AG04450 (cell line): ENCODE measurements around the gene TRPV2. TPM values are rescaled to one million over a fixed set of nuclear protein-coding genes. Genes with fewer than 3 reads are reported as not detected.

Source experiments
- CTCF ChIA-PET: fragments of 300-600, 350-600 bp; formaldehyde crosslinking; extraction: SDS; loops from one replicate; lab custom pipeline; 2022; ENCODE audit warnings: antibody characterized with exemption, inconsistent platforms; lab: Charles Lee
- POLR2A ChIA-PET: fragments of 350-600 bp; formaldehyde crosslinking; extraction: SDS; loops from one replicate; lab custom pipeline; 2021; ENCODE audit warnings: antibody characterized with exemption, inconsistent platforms; lab: Yijun Ruan, JAX
- DNase-seq: peaks from one replicate; pipeline ENCODE4 v3.0.0-alpha.2; 2011; ENCODE audit warnings: low read depth, low spot score
- H3K27ac ChIP-seq: one replicate; pipeline ENCODE4 v1.5.1; 2012; ENCODE audit warnings: low read depth, low read length, control low read depth
- H3K27me3 ChIP-seq: one replicate; pipeline ENCODE4 v1.6.0; 2012; ENCODE audit warnings: low read length; ENCODE audit not compliant: control insufficient read depth, insufficient read depth
- H3K4me3 ChIP-seq: 2 replicates; pipeline ENCODE4 v1.5.1; 2011; ENCODE audit warnings: mild to moderate bottlenecking, low read depth, low read length, control low read depth
- H3K9me3 ChIP-seq: 2 replicates; pipeline ENCODE4 v1.5.1; 2012; ENCODE audit warnings: low read length; ENCODE audit not compliant: control insufficient read depth, insufficient read depth
- polyA plus RNA-seq: library from polyadenylated mRNA; depleted of rRNA; stranded (reverse); fragments of >200 nt; gene quantifications from 2 replicates; pipeline ENCODE4 v1.2.3, GENCODE V29; 2011
- TF ChIP-seq, protein P1 (sequence below): IDR thresholded peaks from 2 replicates; pipeline ENCODE4 v1.5.1; 2011; ENCODE audit warnings: low read depth, low read length, control low read depth, inconsistent platforms

TRPV2 gene
- polyA plus RNA-seq, 1 experiment = 30.8 TPM

GRCh38 chr17:16430650-16431049 lies 15.3 kb downstream of the TRPV2 start:
- POLR2A ChIA-PET = interaction anchor here (0.6 to 1.3 kb wide), 2 partner anchors 8 to 86 kb away, joined by 5 to 10 read pairs; no protein-coding TSS in a partner anchor
- CTCF ChIA-PET = interaction anchor here (0.7 to 1.3 kb wide), 3 partner anchors 8 to 1931 kb away, joined by 3 to 4 read pairs (median 3); no protein-coding TSS in a partner anchor

DNA sequence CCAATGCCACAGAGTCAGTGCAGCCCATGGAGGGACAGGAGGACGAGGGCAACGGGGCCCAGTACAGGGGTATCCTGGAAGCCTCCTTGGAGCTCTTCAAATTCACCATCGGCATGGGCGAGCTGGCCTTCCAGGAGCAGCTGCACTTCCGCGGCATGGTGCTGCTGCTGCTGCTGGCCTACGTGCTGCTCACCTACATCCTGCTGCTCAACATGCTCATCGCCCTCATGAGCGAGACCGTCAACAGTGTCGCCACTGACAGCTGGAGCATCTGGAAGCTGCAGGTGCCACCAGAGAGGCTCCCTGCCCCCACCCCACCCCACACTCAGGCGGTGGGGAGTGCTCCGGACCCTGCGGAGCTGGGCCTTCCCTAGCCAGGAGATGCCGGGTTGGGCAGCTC lies 16.6 kb downstream of the TRPV2 start:
- DNase-seq = no peak
- no peak overlapping the region for H3K4me3 ChIP-seq
- TF ChIP-seq, protein P1, sequence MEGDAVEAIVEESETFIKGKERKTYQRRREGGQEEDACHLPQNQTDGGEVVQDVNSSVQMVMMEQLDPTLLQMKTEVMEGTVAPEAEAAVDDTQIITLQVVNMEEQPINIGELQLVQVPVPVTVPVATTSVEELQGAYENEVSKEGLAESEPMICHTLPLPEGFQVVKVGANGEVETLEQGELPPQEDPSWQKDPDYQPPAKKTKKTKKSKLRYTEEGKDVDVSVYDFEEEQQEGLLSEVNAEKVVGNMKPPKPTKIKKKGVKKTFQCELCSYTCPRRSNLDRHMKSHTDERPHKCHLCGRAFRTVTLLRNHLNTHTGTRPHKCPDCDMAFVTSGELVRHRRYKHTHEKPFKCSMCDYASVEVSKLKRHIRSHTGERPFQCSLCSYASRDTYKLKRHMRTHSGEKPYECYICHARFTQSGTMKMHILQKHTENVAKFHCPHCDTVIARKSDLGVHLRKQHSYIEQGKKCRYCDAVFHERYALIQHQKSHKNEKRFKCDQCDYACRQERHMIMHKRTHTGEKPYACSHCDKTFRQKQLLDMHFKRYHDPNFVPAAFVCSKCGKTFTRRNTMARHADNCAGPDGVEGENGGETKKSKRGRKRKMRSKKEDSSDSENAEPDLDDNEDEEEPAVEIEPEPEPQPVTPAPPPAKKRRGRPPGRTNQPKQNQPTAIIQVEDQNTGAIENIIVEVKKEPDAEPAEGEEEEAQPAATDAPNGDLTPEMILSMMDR = no peak
- POLR2A ChIA-PET = interaction anchor here (0.6 to 1.0 kb wide), 5 partner anchors 13 to 81 kb away, joined by 3 to 8 read pairs (median 4); partner anchors contain the start of gene UBB
- no peaks in the 10 kb centered on the region for H3K9me3 ChIP-seq
- CTCF ChIA-PET = interaction anchor here (0.6 to 1.3 kb wide), 3 partner anchors 21 to 69 kb away, joined by 3 to 4 read pairs (median 4); no protein-coding TSS in a partner anchor
- H3K27me3 ChIP-seq = no peaks in the 10 kb centered on the region
- no peak overlapping the region for H3K27ac ChIP-seq

More at GRCh38 chr17:16430650-16431049, 15.3 kb downstream of the TRPV2 start:
- Histone ChIP-seq H3K27ac (no peak overlapping the region), H3K9me3 (no peaks in the 10 kb centered on the region), H3K4me3 (no peak overlapping the region), H3K27me3 (no peaks in the 10 kb centered on the region)
- TF ChIP-seq, protein P1 = no peak
- no peak for DNase-seq

DNA sequence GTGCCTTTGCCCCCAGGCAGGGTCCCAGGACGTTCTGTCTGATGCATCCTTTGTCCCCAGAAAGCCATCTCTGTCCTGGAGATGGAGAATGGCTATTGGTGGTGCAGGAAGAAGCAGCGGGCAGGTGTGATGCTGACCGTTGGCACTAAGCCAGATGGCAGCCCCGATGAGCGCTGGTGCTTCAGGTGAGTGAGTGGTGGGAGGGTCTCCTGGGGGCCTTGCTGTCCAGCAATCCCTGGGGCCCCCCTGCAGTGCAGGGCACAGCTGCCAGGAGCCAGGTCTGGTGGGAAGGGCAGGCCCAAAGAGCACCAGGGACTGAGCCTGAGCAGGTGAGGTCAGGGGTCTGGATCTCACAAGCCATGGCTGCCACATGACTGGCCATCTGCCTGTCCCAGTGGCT lies 18.1 kb downstream of the TRPV2 start:
- CTCF ChIA-PET = no interaction called here

DNA sequence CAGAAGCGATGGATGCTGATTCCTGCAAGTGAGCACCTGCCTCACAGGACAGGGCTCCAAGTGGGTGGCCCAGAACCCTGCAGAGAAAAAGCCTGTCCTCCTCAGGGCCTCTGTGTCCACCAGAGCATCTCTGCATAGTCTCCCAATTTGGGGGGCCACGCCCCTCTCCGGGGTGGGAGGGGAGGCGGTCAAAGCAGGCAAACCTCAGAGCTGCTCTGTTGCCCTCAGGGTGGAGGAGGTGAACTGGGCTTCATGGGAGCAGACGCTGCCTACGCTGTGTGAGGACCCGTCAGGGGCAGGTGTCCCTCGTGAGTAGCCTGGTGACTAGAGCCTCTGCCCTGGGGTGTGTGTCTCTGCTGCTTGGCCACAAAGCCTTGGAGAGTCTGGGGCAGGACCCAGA lies 19.3 kb downstream of the TRPV2 start:
- ChIA-PET CTCF (no interaction called here), POLR2A (no interaction called here)
- TF ChIP-seq, protein P1 = no peak

More for the DNA sequence above, 18.1 kb downstream of the TRPV2 start:
- H3K27me3 ChIP-seq = no peaks in the 10 kb centered on the region
- POLR2A ChIA-PET = no interaction called here
- TF ChIP-seq, protein P1 = no peak
- no peaks in the 10 kb centered on the region for H3K9me3 ChIP-seq
- H3K4me3 ChIP-seq = no peak overlapping the region
- no peak for DNase-seq
- H3K27ac ChIP-seq = no peak overlapping the region

More for the DNA sequence above, 19.3 kb downstream of the TRPV2 start:
- H3K27me3 ChIP-seq = no peaks in the 10 kb centered on the region
- no peak overlapping the region for H3K4me3 ChIP-seq
- H3K27ac ChIP-seq = no peak overlapping the region
- H3K9me3 ChIP-seq = no peaks in the 10 kb centered on the region
- DNase-seq = no peak
